HG02798 (cell line): ENCODE data around the gene FUCA2.
"Not testable (repeated sequence)": the region's sequence is repeated elsewhere in the genome, so short reads cannot be mapped to it uniquely, and the experiment has no call there.

ENCODE experiments used
- ATAC-seq: cut with Tn5 transposase; IDR thresholded peaks from one replicate; pipeline ENCODE4 v1.9.1; 2021; ENCODE audit warnings: mild to moderate bottlenecking; ENCODE audit not compliant: unreplicated experiment, poor library complexity

FUCA2 gene

DNA sequence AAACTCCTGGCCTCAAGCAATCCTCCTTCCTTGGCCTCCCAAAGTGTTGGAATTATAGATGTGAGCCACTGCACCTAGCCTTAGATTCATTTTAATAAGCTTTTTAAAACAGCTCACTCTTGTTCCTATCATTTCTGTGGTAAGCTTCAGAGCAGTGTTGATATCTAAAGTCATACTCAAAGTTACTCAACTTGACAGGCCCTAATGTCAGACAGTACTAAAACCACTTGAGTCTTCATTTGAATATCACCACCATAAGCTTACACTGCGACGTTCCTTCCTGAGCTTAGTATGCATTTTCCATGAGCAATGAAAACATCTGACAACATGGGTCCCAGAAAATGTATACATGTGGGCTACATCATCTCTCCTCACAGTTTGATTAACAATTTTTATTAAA is 6.0 kb downstream of the FUCA2 start:
- peak; percentile 13 for ATAC-seq

DNA sequence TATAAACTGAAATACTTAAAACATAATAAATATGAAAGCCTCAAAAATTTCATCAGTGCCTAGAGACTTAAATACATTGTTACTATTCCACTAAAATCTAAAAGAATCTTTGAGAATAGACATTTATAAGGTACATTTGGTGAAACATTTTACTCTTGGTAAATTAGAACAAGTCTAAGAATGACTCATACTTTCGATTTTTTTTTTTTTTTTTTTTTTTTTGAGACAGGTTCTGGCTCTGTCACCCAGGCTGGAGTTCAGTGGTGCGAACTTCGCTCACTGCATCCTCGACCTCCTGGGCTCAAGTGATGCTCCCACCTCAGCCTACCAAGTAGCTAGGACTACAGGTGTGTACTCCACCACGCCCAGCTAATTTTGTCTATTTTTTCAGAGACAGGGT is 6.4 kb downstream of the FUCA2 start:
- peak; percentile 46 for ATAC-seq

DNA sequence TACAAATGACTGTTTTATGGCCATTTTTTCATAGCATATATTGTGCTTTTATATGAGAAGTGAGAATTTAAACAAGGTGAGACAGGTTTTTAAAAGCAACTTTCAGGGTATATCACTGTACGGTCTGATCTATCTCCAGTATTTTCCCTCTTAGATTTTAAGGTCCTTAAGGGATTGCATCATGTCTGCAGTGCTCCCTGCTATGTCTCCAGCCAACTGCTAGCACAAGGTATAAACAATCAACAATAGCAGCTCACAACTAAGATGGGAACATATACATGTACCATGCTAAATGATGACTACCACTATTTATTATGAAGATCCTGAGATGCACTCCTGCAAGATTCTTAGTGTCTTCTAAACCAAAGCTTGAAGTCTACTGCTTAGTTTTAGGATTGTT is 7.2 kb downstream of the FUCA2 start:
- ATAC-seq, result no peak

- no peak for ATAC-seq
Observed at GRCh38 chr6:143501851-143502250, 9.7 kb downstream of the FUCA2 start.

- no peak for ATAC-seq
Observed at GRCh38 chr6:143498428-143498827, 13.1 kb downstream of the FUCA2 start.

- no peak for ATAC-seq
Observed at GRCh38 chr6:143496974-143497373, 14.5 kb downstream of the FUCA2 start.

DNA sequence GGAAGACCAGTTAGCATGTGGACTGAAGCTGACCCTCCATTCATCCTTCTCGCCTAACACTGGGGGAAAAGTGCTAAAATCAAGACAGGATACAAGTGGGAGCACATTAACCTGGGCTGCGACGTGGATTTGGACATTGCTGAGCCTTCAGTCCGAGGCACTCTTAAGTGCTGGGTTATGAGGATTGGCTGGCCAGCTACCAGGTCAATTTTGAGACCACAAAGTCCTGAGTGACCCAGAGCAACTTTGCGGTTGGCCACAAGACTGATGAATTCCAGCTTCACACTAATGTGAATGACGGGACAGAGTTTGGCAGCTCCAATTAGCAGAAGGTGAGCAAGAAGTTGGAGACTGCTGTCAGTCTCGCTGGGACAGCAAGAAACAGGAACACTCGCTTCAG is 20.7 kb downstream of the FUCA2 start:
- ATAC-seq, result no peak

DNA sequence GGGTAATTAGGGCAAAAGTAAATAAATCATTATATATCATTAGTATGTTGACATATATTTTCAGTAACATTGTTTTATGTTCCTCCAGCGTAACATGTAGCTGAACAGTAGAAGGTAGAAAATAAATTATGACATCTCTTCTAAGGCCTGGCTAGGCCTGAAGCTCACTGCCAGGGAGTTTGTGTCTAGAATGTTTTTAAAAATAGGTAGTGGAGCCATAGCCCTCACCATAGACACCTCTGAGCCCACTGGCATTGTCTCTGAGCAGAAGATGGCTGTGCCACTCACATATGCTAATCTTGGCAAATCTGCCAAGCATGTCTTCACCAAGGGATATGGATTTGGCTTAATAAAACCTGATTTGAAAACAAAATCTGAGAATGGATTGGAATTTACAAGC is 21.3 kb downstream of the FUCA2 start:
- ATAC-seq, result no peak

GRCh38 chr6:143486752-143487151 is 24.8 kb downstream of the FUCA2 start:
- no peak for ATAC-seq

- no peak for ATAC-seq
Observed at GRCh38 chr6:143485967-143486366, 25.6 kb downstream of the FUCA2 start.

GRCh38 chr6:143482593-143482992 is 28.9 kb downstream of the FUCA2 start:
- ATAC-seq, result no peak

DNA sequence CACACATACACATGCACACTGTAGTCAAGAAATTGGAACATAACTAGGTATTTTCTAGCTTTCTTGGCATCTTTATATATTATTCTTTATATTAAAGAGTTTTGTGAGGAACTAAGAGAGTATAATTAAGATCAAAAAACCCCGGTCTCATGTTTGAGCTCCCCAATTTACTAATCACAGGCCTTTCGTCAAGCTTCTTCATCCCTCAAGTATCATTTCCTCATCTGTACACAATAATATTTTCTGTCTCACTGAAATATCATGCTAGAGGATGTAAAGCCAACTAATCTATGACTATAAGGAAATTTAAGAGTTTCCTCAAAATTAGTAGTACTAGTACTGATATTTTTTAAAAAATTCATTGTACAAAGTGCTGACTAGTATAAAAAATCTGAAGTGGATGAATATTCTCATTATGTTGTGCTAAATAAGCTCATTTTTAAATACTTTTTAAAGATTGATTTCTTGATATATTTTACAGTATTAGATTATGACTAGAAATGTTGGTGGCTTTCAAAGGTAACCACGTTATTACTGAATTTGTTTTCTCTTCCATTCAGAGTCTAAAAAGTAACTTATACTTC is 32.9 kb downstream of the FUCA2 start:
- no peak for ATAC-seq

GRCh38 chr6:143476545-143476944 is 35.0 kb downstream of the FUCA2 start:
- no peak for ATAC-seq

DNA sequence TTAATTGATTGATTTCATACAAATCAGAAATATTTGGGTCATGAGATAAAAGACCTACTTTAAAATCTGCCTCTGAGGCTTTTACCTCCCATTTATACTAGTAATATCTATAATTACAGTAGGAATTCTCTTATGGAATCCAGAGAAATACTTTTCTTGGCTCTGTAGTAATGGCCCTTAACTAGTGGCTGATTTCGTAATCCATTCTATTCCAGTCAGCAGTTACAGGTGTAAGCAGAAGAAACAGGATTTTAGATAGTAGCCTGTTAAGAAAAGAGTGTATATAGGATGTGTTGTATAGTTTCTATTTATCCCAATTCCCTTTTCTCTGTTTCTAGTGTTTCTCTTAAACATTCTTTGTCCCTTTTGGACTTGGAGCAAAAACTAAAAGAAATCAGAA is 39.7 kb downstream of the FUCA2 start:
- no peak for ATAC-seq

DNA sequence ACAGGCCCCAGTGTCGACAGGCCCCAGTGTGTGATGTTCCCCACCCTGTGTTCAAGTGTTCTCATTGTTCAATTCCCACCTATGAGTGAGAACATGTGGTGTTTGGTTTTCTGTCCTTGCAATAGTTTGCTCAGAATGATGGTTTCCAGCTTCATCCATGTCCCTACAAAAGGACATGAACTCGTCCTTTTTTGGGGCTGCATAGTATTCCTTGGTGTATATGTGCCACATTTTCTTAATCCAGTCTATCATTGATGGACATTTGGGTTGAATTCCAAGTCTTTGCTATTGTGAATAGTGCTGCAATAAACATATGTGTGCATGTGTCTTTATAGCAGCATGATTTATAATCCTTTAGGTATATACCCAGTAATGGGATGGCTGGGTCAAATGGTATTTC is 42.7 kb downstream of the FUCA2 start:
- ATAC-seq, result not testable (repeated sequence)

DNA sequence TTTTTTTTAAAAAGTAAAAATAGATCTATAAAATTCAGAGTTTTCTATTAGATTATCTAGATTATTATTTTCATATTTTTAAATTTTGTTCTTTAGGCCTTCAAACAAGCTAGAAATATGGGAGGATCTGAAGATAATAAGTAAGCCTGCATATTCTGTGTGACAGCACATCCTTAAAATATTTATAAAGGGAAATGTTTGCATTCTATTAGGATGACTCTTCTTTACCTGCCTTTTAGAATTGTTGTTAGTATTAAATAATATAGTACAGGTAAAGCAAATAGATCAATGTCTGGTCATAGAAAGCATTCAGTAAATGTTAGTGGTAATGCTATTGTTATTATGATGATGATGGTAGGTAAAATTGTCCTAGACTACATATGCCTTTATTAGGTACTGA is 43.5 kb downstream of the FUCA2 start:
- ATAC-seq, result no peak

GRCh38 chr6:143465546-143465945 is 46.0 kb downstream of the FUCA2 start:
- no peak for ATAC-seq

- ATAC-seq, result no peak
Observed at GRCh38 chr6:143457563-143458359, 53.8 kb downstream of the FUCA2 start.

GRCh38 chr6:143451531-143451930 is 60.0 kb downstream of the FUCA2 start:
- no peak for ATAC-seq

DNA sequence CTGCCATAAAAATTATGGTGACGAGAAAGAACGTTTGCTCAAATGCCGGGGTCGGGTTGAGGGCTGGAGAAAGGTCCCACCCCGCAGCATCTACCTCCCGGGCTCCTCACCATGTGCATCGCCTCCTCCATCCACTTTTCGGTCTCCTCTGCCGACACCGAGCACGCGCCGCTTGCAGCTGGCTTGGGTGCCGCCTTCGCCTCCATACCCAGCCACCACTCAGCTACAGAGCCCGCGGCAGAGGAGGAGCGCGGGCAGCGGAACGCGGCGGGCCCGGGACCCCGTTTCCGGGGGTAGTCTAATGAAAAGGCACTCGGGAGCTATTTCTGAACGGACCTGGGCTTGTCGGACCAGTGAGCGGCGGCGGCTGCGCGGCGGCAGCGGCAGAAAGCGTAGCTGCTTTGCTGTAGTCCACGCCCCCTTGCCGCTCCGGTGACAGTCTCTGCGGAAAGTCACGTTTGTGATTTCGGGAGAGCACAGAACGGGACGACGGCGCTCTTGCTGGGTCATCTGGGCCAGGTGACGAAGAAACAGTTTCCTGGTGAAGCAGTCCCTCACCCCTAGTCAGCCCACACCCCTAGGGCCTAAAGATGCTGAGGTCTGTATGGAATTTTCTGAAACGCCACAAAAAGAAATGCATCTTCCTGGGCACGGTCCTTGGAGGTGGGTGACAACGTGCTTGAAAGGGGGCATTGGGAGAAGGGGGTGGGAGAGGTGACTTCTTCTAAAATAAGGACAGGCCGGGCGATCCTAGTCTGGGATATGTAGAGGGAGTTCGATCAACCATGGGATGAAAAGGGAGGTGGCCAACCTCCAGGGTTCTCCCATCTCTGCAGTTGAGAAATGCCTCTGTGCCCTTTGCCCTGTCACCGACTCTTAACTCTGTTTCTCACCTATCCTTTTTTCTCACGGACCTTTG is 60.8 kb downstream of the FUCA2 start, which contains the start of the genes ADAT2 and PEX3:
Gene ADAT2 (minus strand): TSS at position 243 of the 919 bp plus-strand sequence. CDS start 37 bp downstream, at position 206.
Gene PEX3 (plus strand): TSS at position 353 of the 919 bp plus-strand sequence. CDS start 238 bp downstream, at position 591.
- peak; percentile 98 for ATAC-seq
